ENCODE measurements around the gene CPEB3. TPM values are rescaled to one million over a fixed set of nuclear protein-coding genes. Genes with fewer than 3 reads are reported as not detected.

CPEB3 gene
- total RNA-seq, 4 donors from 2014 or later, result 9.9 to 15.2 (median 11.4) TPM

DNA sequence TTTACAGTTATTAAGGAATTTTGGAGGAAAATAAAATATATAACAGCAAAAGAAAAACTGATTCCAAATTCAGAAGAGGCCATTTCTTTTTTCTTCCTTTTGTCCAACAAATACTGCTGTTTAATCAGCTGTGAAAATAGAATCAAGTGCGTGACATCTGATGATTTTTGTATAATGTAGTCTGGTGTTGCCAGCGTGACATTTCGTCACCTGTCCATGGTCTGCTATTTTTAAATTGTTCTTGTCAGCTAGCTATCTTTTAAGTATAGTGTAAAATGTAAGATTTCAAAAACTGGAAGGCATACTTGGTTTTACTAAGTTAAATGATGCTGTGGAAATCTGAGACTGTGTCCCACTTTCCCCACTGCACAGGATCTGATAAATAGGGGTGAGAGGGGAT lies 105.9 kb downstream of the CPEB3 start:
- DNase-seq, result no peak
- H3K9me3 ChIP-seq, result no peaks in the 10 kb centered on the region
- TF ChIP-seq, protein P1, sequence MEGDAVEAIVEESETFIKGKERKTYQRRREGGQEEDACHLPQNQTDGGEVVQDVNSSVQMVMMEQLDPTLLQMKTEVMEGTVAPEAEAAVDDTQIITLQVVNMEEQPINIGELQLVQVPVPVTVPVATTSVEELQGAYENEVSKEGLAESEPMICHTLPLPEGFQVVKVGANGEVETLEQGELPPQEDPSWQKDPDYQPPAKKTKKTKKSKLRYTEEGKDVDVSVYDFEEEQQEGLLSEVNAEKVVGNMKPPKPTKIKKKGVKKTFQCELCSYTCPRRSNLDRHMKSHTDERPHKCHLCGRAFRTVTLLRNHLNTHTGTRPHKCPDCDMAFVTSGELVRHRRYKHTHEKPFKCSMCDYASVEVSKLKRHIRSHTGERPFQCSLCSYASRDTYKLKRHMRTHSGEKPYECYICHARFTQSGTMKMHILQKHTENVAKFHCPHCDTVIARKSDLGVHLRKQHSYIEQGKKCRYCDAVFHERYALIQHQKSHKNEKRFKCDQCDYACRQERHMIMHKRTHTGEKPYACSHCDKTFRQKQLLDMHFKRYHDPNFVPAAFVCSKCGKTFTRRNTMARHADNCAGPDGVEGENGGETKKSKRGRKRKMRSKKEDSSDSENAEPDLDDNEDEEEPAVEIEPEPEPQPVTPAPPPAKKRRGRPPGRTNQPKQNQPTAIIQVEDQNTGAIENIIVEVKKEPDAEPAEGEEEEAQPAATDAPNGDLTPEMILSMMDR (IDR thresholded peaks at IDR 0.05), result no peak
- no peak for TF ChIP-seq POLR2A (IDR thresholded peaks at IDR 0.05)
- H3K4me3 ChIP-seq, result no peak overlapping the region
- no peaks in the 10 kb centered on the region for H3K27me3 ChIP-seq
- H3K27ac ChIP-seq, result no peak overlapping the region
- H3K36me3 ChIP-seq, result peaks cover 0 to 3% (median 0%) of the 10 kb centered on the region in 3 donors
- H3K4me1 ChIP-seq, result no peaks in the 10 kb centered on the region

- TF ChIP-seq POLR2A (IDR thresholded peaks at IDR 0.05), result no peak
- TF ChIP-seq, protein P1 (IDR thresholded peaks at IDR 0.05), result no peak
- no peak overlapping the region for H3K27ac ChIP-seq
- peaks cover 0 to 10% (median 0%) of the 10 kb centered on the region in 3 donors for H3K36me3 ChIP-seq
- no peaks in the 10 kb centered on the region for H3K27me3 ChIP-seq
- no peaks in the 10 kb centered on the region for H3K9me3 ChIP-seq
- H3K4me3 ChIP-seq, result no peak overlapping the region
- H3K4me1 ChIP-seq, result no peaks in the 10 kb centered on the region
- DNase-seq, result no peak
These were observed 107.7 kb downstream of the CPEB3 start for GRCh38 chr10:92183199-92183598.

DNA sequence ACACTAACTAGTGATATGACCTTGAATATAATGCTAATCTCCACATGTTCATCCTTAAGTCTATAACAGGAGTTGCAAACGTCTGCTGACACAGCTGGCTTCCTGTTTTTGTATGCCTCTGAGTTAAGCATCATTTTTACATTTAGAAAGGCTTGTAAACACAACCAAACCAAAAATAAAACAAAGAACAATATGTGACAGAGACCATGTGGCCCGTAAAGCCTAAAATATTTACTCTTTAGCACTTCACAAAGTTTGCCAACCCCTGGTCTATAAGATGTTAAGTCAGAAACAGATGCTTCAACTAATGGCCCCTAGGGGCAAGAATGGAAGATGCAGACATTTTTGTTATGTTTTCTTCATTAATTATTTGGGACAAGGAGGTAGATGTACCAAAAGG lies 109.3 kb downstream of the CPEB3 start:
- Histone ChIP-seq H3K4me3 (no peak overlapping the region), H3K36me3 (peaks cover 0 to 11% (median 0%) of the 10 kb centered on the region in 3 donors), H3K27ac (no peak overlapping the region), H3K9me3 (no peaks in the 10 kb centered on the region), H3K27me3 (no peaks in the 10 kb centered on the region), H3K4me1 (no peaks in the 10 kb centered on the region)
- DNase-seq, result no peak
- TF ChIP-seq POLR2A (IDR thresholded peaks at IDR 0.05), result no peak
- TF ChIP-seq, protein P1 (IDR thresholded peaks at IDR 0.05), result peak in 4 of 6 experiments; percentile 5 to 52 (median 14)

GRCh38 chr10:92180399-92180798 lies 110.5 kb downstream of the CPEB3 start:
- Histone ChIP-seq H3K4me1 (no peaks in the 10 kb centered on the region), H3K36me3 (peaks cover 0 to 16% (median 0%) of the 10 kb centered on the region in 3 donors), H3K9me3 (no peaks in the 10 kb centered on the region), H3K27me3 (no peaks in the 10 kb centered on the region), H3K27ac (no peak overlapping the region), H3K4me3 (no peak overlapping the region)
- no peak for TF ChIP-seq POLR2A (IDR thresholded peaks at IDR 0.05)
- TF ChIP-seq, protein P1 (IDR thresholded peaks at IDR 0.05), result no peak
- DNase-seq, result no peak

GRCh38 chr10:92177546-92177945 lies 113.3 kb downstream of the CPEB3 start:
- H3K36me3 ChIP-seq, result peaks cover 0 to 16% (median 0%) of the 10 kb centered on the region in 3 donors
- no peak for DNase-seq
- no peak overlapping the region for H3K4me3 ChIP-seq
- no peaks in the 10 kb centered on the region for H3K9me3 ChIP-seq
- TF ChIP-seq, protein P1 (IDR thresholded peaks at IDR 0.05), result no peak
- no peak for TF ChIP-seq POLR2A (IDR thresholded peaks at IDR 0.05)
- no peak overlapping the region for H3K27ac ChIP-seq
- H3K4me1 ChIP-seq, result no peaks in the 10 kb centered on the region
- H3K27me3 ChIP-seq, result no peaks in the 10 kb centered on the region

DNA sequence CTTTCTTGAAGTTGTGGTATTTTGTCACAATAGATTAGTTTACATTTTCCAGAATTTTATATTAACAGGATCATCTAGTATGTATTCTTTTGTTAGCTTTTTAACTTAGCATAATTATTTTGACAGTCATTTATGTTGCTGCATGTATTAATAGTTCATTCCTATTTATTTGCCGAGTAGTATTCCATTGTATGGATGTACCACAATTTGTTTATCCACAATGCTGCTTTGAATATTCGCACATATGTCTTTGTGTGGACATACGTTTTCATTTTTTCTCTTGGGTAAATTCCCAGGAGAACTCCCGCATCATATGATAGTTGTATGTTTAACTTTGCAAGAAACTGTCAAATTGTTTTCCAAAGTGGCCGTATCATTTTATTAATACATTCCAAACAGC lies 115.7 kb downstream of the CPEB3 start:
- no peaks in the 10 kb centered on the region for H3K27me3 ChIP-seq
- H3K4me1 ChIP-seq, result no peaks in the 10 kb centered on the region
- H3K27ac ChIP-seq, result no peak overlapping the region
- DNase-seq, result no peak
- no peak for TF ChIP-seq POLR2A (IDR thresholded peaks at IDR 0.05)
- TF ChIP-seq, protein P1 (IDR thresholded peaks at IDR 0.05), result no peak
- no peaks in the 10 kb centered on the region for H3K9me3 ChIP-seq
- H3K4me3 ChIP-seq, result no peak overlapping the region
- H3K36me3 ChIP-seq, result peaks cover 0 to 12% (median 0%) of the 10 kb centered on the region in 3 donors
